ENCODE data around the gene CABP1. TPM values are rescaled to one million over a fixed set of nuclear protein-coding genes. Genes with fewer than 3 reads are reported as not detected.
"Not testable (repeated sequence)": the region's sequence is repeated elsewhere in the genome, so short reads cannot be mapped to it uniquely, and the experiment has no call there.

Gene CABP1
- polyA plus RNA-seq, 3 donors, result 0.45 to 14.5 (median 6.2) TPM

- no peak overlapping the region for H3K27ac ChIP-seq (ENCODE audit: low read depth, low read length)
- WGBS, 3 donors, result 86 to 90% (median 88%) methylated on average over 22 of the region's 22 CpGs
These were observed 18.1 kb downstream of the CABP1 start for GRCh38 chr12:120658286-120659150.

- WGBS, 3 donors, result 58 to 66% (median 61%) methylated on average over 8 of the region's 8 CpGs
- H3K27ac ChIP-seq (ENCODE audit: low read depth, low read length), result no peak overlapping the region
These were observed 18.7 kb downstream of the CABP1 start for GRCh38 chr12:120659151-120659525.

GRCh38 chr12:120661432-120661831, 21.0 kb downstream of the CABP1 start:
- H3K27ac ChIP-seq (ENCODE audit: low read depth, low read length), result no peak overlapping the region
- 67 to 99% (median 72%) methylated on average over 2 of the region's 2 CpGs for WGBS, 3 donors

- WGBS, 3 donors, result 61 to 79% (median 75%) methylated on average over 3 of the region's 3 CpGs
- H3K27ac ChIP-seq (ENCODE audit: low read depth, low read length), result no peak overlapping the region
These were observed 22.5 kb downstream of the CABP1 start for GRCh38 chr12:120662879-120663278.

- no peak overlapping the region for H3K27ac ChIP-seq (ENCODE audit: low read depth, low read length)
- 40 to 85% (median 76%) methylated on average over 5 of the region's 5 CpGs for WGBS, 3 donors
These were observed 23.3 kb downstream of the CABP1 start for GRCh38 chr12:120663741-120664140.

- 74 to 84% (median 74%) methylated on average over 34 of the region's 34 CpGs for WGBS, 3 donors
- no peak overlapping the region for H3K27ac ChIP-seq (ENCODE audit: low read depth, low read length)
These were observed 26.4 kb downstream of the CABP1 start for GRCh38 chr12:120666571-120667390.

- no peak overlapping the region for H3K27ac ChIP-seq (ENCODE audit: low read depth, low read length)
- 86 to 90% (median 87%) methylated on average over 20 of the region's 20 CpGs for WGBS, 3 donors
These were observed 27.9 kb downstream of the CABP1 start for GRCh38 chr12:120668091-120668867.

- 40 to 59% (median 59%) methylated on average over 19 of the region's 19 CpGs for WGBS, 3 donors
- H3K27ac ChIP-seq (ENCODE audit: low read depth, low read length), result no peak overlapping the region
These were observed 28.7 kb downstream of the CABP1 start for GRCh38 chr12:120668868-120669840.

- 95 to 97% (median 97%) methylated on average over 6 of the region's 6 CpGs for WGBS, 3 donors
- H3K27ac ChIP-seq (ENCODE audit: low read depth, low read length), result not testable (repeated sequence)
These were observed 29.8 kb downstream of the CABP1 start for GRCh38 chr12:120670237-120670636.

- H3K27ac ChIP-seq (ENCODE audit: low read depth, low read length), result no peak overlapping the region
- WGBS, 3 donors, result 83 to 96% (median 92%) methylated on average over 5 of the region's 5 CpGs
These were observed 30.2 kb downstream of the CABP1 start for GRCh38 chr12:120670667-120671066.

GRCh38 chr12:120674097-120674636, 33.7 kb downstream of the CABP1 start:
- no peak overlapping the region for H3K27ac ChIP-seq (ENCODE audit: low read depth, low read length)
- 82 to 88% (median 87%) methylated on average over 6 of the region's 6 CpGs for WGBS, 3 donors

GRCh38 chr12:120677765-120678473, 37.5 kb downstream of the CABP1 start:
- 44 to 60% (median 50%) methylated on average over 7 of the region's 7 CpGs for WGBS, 3 donors
- no peak overlapping the region for H3K27ac ChIP-seq (ENCODE audit: low read depth, low read length)

- no peak overlapping the region for H3K27ac ChIP-seq (ENCODE audit: low read depth, low read length)
- whole genome bisulfite sequencing, 3 donors, result 58 to 76% (median 61%) methylated on average over 8 of the region's 8 CpGs
These were observed 38.1 kb downstream of the CABP1 start for GRCh38 chr12:120678572-120678971.

GRCh38 chr12:120680165-120680738, 39.8 kb downstream of the CABP1 start:
- 44 to 73% (median 48%) methylated on average over 5 of the region's 5 CpGs for WGBS, 3 donors
- no peak overlapping the region for H3K27ac ChIP-seq (ENCODE audit: low read depth, low read length)

- WGBS, 3 donors, result 71 to 74% (median 72%) methylated on average over 8 of the region's 8 CpGs
- no peak overlapping the region for H3K27ac ChIP-seq (ENCODE audit: low read depth, low read length)
These were observed 44.1 kb downstream of the CABP1 start for GRCh38 chr12:120684523-120684932.

- no peak overlapping the region for H3K27ac ChIP-seq (ENCODE audit: low read depth, low read length)
- 42 to 81% (median 49%) methylated on average over 3 of the region's 3 CpGs for WGBS, 3 donors
These were observed 45.1 kb downstream of the CABP1 start for GRCh38 chr12:120685522-120685921.
